Endothelial cell of umbilical vein (primary cell): ENCODE measurements around the gene AP4M1. TPM values are rescaled to one million over a fixed set of nuclear protein-coding genes. Genes with fewer than 3 reads are reported as not detected.

Experiments
- BruUV-seq: library from RNA; stranded (reverse); fragments of 400-500 nt; replicated peaks from 2 replicates; lab custom pipeline; 2021; lab: Mats Ljungman, UMichigan
- CTCF ChIA-PET: fragments of 300-600, 350-600 bp; sonication (Branson Sonifier 250); formaldehyde crosslinking; loops from one replicate; lab custom pipeline; 2021; ENCODE audit warnings: antibody characterized with exemption, inconsistent platforms; lab: Charles Lee
- POLR2A ChIA-PET: fragments of 300-600, 350-600 bp; sonication (Branson Sonifier 250); formaldehyde crosslinking; loops from one replicate; lab custom pipeline; 2021; ENCODE audit warnings: antibody characterized with exemption, inconsistent platforms; lab: Charles Lee
- DNase-seq: peaks from one replicate; pipeline ENCODE4 v3.0.0-alpha.2; 2011; ENCODE audit warnings: low read depth, low spot score
- FAIRE-seq: peaks from 2 replicates; lab custom pipeline; 2011; peaks lifted over from hg19 to GRCh38; lab: Jason Lieb, UNC
- H2AFZ ChIP-seq: 2 replicates; pipeline ENCODE4 v1.6.0; 2012; ENCODE audit warnings: low read depth, low read length, control low read depth, inconsistent platforms
- H3K27ac ChIP-seq: 2 replicates; pipeline ENCODE4 v1.5.1; 2011; ENCODE audit warnings: low read depth, mild to moderate bottlenecking, control low read depth, low read length, moderate library complexity; ENCODE audit not compliant: insufficient read depth
- H3K27me3 ChIP-seq, 2 experiments: 2 replicates each; pipeline versions ENCODE4 v1.6.0 to v1.6.1; 2011; ENCODE audit warnings: low read length in 2 of 2, mixed read lengths in 1 of 2; ENCODE audit not compliant: control insufficient read depth in 2 of 2, insufficient read depth in 2 of 2
- H3K36me3 ChIP-seq, 2 experiments: 2 replicates in 1 of 2; 3 replicates in 1 of 2; pipeline ENCODE4 v1.5.1; 2011; ENCODE audit warnings: low read length in 2 of 2, mild to moderate bottlenecking in 1 of 2, moderate library complexity in 1 of 2; ENCODE audit not compliant: control insufficient read depth in 2 of 2, insufficient read depth in 2 of 2; ENCODE audit errors: extremely low read depth in 1 of 2
- H3K4me1 ChIP-seq: 3 replicates; pipeline ENCODE4 v1.5.1; 2011; ENCODE audit warnings: mild to moderate bottlenecking, low read length; ENCODE audit not compliant: control insufficient read depth, insufficient read depth; ENCODE audit errors: extremely low read depth
- H3K4me2 ChIP-seq: 2 replicates; pipeline ENCODE4 v1.6.1; 2011; ENCODE audit warnings: low read length, control low read depth, mixed read lengths; ENCODE audit not compliant: insufficient read depth
- H3K4me3 ChIP-seq, 3 experiments: fragments of 200-600 bp in 1 of 3; sonication (generic), shearing (Covaris generic) in 1 of 3; replicated peaks in 1 of 3; 2 replicates each; pipeline ENCODE4 v1.5.1; 2011 to 2016; ENCODE audit warnings: control low read depth in 3 of 3, low read length in 3 of 3, mild to moderate bottlenecking in 2 of 3, inconsistent platforms in 1 of 3, low read depth in 1 of 3, moderate library complexity in 1 of 3; ENCODE audit not compliant: insufficient read depth in 1 of 3
- H3K79me2 ChIP-seq: 2 replicates; pipeline ENCODE4 v1.6.0; 2012; ENCODE audit warnings: low read length, inconsistent platforms; ENCODE audit not compliant: control insufficient read depth, insufficient read depth
- H3K9ac ChIP-seq: replicated peaks from 2 replicates; pipeline ENCODE3; 2011; ENCODE audit warnings: low read length, control low read depth; ENCODE audit not compliant: insufficient read depth; ENCODE audit errors: extremely low read depth
- H3K9me1 ChIP-seq: replicated peaks from 3 replicates; pipeline ENCODE4 v1.6.0; 2011; ENCODE audit warnings: mild to moderate bottlenecking, low read length; ENCODE audit not compliant: control insufficient read depth, insufficient read depth; ENCODE audit errors: extremely low read depth
- H3K9me3 ChIP-seq: replicated peaks from 2 replicates; pipeline ENCODE4 v1.5.1; 2012; ENCODE audit warnings: low read length, inconsistent platforms; ENCODE audit not compliant: control insufficient read depth, insufficient read depth
- H4K20me1 ChIP-seq: replicated peaks from 2 replicates; pipeline ENCODE3; 2011; ENCODE audit warnings: mild to moderate bottlenecking, low read length; ENCODE audit not compliant: control insufficient read depth, insufficient read depth; ENCODE audit errors: extremely low read depth
- CTCF ChIP-seq, 2 donors: IDR thresholded peaks; 1 replicate in 1 of 2; 2 replicates in 1 of 2; pipeline ENCODE4 v1.5.1; 2011; ENCODE audit warnings: low read length in 2 of 2, mild to moderate bottlenecking in 2 of 2, moderate library complexity in 2 of 2, control low read depth in 1 of 2, inconsistent platforms in 1 of 2, low read depth in 1 of 2; ENCODE audit not compliant: insufficient read depth in 1 of 2; ENCODE audit errors: extremely low read depth in 1 of 2
- EZH2 ChIP-seq: IDR thresholded peaks from 2 replicates; pipeline ENCODE4 v1.6.1; 2012; ENCODE audit warnings: borderline replicate concordance, low read depth, mild to moderate bottlenecking, moderate library complexity, low read length, inconsistent platforms; ENCODE audit not compliant: severe bottlenecking
- FOS ChIP-seq: IDR thresholded peaks from 2 replicates; pipeline ENCODE4 v1.6.1; 2011; ENCODE audit warnings: mild to moderate bottlenecking, low read length, moderate library complexity, borderline replicate concordance; ENCODE audit not compliant: insufficient read depth
- GATA2 ChIP-seq: IDR thresholded peaks from 2 replicates; pipeline ENCODE4 v1.7.0; 2011; ENCODE audit warnings: low read depth, mild to moderate bottlenecking, moderate library complexity, mixed read lengths, low read length; ENCODE audit not compliant: insufficient read length, insufficient read depth
- JUN ChIP-seq: IDR thresholded peaks from 2 replicates; pipeline ENCODE4 v1.6.1; 2011; ENCODE audit warnings: borderline replicate concordance, low read depth; ENCODE audit not compliant: insufficient read length, insufficient read depth
- MAX ChIP-seq: IDR thresholded peaks from 2 replicates; pipeline ENCODE4 v1.6.1; 2011; ENCODE audit not compliant: insufficient read depth, insufficient read length
- MYC ChIP-seq: IDR thresholded peaks from one replicate; pipeline ENCODE4 v1.6.1; 2011; ENCODE audit warnings: mild to moderate bottlenecking, low read depth, low read length
- POLR2A ChIP-seq: IDR thresholded peaks from 2 replicates; pipeline ENCODE4 v1.6.1; 2012; ENCODE audit warnings: low read depth, mild to moderate bottlenecking, control low read depth, low read length
- POLR2AphosphoS5 ChIP-seq: IDR thresholded peaks from 2 replicates; pipeline ENCODE4 v1.6.1; 2012; ENCODE audit warnings: low read depth, mild to moderate bottlenecking, control low read depth, low read length, moderate library complexity; ENCODE audit not compliant: insufficient read depth
- dilution Hi-C: fragments of 300-500 bp; cut with MboI; formaldehyde crosslinking; loops from one replicate; pipeline ENCODE4 v1.15.0; 2019; ENCODE audit warnings: low sequenced_read_pairs; ENCODE audit not compliant: extremely low pct_ligation_motif_present
- intact Hi-C: fragments of 100-400 bp; cut with micrococcal nuclease; formaldehyde crosslinking; loops from one replicate; pipeline ENCODE4 v1.10.0; 2022
- polyA plus RNA-seq, 4 experiments: library from polyadenylated mRNA; depleted of rRNA in 3 of 4; stranded (reverse) in 3 of 4; unstranded in 1 of 4; fragments of >200 nt; gene quantifications; 2 replicates each; pipeline versions ENCODE4 v1.2.1 to v1.2.3, GENCODE V29; 2011 to 2012; ENCODE audit warnings: missing spikeins in 1 of 4
- total RNA-seq: library from RNA; stranded (reverse); gene quantifications from 2 replicates; pipeline ENCODE4 v1.2.3, GENCODE V29; 2021

Gene AP4M1
- total and polyA plus RNA-seq, 2 donors (not counting 3 experiments of a cell fraction or from before 2014, with no cell fraction given), result 20.5 to 27.4 TPM

- TF ChIP-seq POLR2A (no peak), MAX (no peak), FOS (no peak), GATA2 (no peak), POLR2AphosphoS5 (no peak), MYC (no peak), EZH2 (no peak), JUN (no peak), CTCF (IDR thresholded peaks at IDR 0.05; ENCODE audit: extremely low read depth in 1 of 2, insufficient read depth in 1 of 2, low read depth in 1 of 2, low read length in 2 of 2) (no peak)
- Histone ChIP-seq H3K79me2 (no peaks in the 10 kb centered on the region), H3K27ac (no peak overlapping the region), H3K9me1 (no peaks in the 10 kb centered on the region), H3K27me3 (no peaks in the 10 kb centered on the region), H3K9me3 (no peaks in the 10 kb centered on the region), H3K9ac (no peak overlapping the region), H3K36me3 (peaks cover 0 to 17% of the 10 kb centered on the region in 2 experiments), H3K4me2 (no peak overlapping the region), H2AFZ (no peak overlapping the region), H3K4me3 (no peak overlapping the region), H4K20me1 (no peaks in the 10 kb centered on the region), H3K4me1 (peaks cover 14% of the 10 kb centered on the region)
- dilution Hi-C loops, result no loop called here
- no TSS peak for BruUV-seq
- intact Hi-C loops, result no loop called here
- FAIRE-seq (no peak), DNase-seq (no peak)
- CTCF ChIA-PET, result interaction anchor here (0.8 to 3.0 kb wide), 4 partner anchors 11 to 25 kb away, joined by 4 to 10 read pairs (median 5); partner anchors contain the start of gene GAL3ST4
- POLR2A ChIA-PET, result no interaction called here
Measured at GRCh38 chr7:100155553-100156317, 54.3 kb downstream of the AP4M1 start.
